Adrenal gland (tissue), 12 donors: ENCODE measurements around the gene PITPNB. TPM values are rescaled to one million over a fixed set of nuclear protein-coding genes. Genes with fewer than 3 reads are reported as not detected.

Experiments used
- DNase-seq, 7 donors: peaks; one replicate each; pipeline ENCODE4 v3.0.0-alpha.2; 2019 to 2020
- H3K27ac ChIP-seq, 5 donors: fragments of 200-600 bp; sonication (generic) in 4 of 5; 1 replicate in 3 of 5; 2 replicates in 2 of 5; pipeline versions ENCODE4 v1.5.1 to v1.8.0; 2016 to 2020; ENCODE audit warnings: mild to moderate bottlenecking in 1 of 5
- H3K27me3 ChIP-seq: fragments of 200-600 bp; 2 replicates; pipeline ENCODE4 v1.8.0; 2021
- H3K36me3 ChIP-seq, 2 donors: fragments of 200-600 bp; replicated peaks in 1 of 2; 1 replicate in 1 of 2; 2 replicates in 1 of 2; pipeline versions ENCODE4 v1.5.1 to v1.8.0; 2018 to 2022
- H3K4me1 ChIP-seq, 2 donors: fragments of 200-600 bp; replicated peaks in 1 of 2; 1 replicate in 1 of 2; 2 replicates in 1 of 2; pipeline versions ENCODE4 v1.5.1 to v1.8.0; 2018 to 2021
- H3K4me3 ChIP-seq, 4 donors: fragments of 200-600 bp; sonication (generic) in 3 of 4; one replicate each; pipeline ENCODE4 v1.5.1; 2016 to 2018
- H3K9me3 ChIP-seq, 3 donors: fragments of 200-600 bp; sonication (generic) in 1 of 3; replicated peaks in 1 of 3; 1 replicate in 2 of 3; 2 replicates in 1 of 3; pipeline versions ENCODE4 v1.5.1 to v1.8.0; 2016 to 2021
- CTCF ChIP-seq, 6 experiments: fragments of 450-650 bp in 4 of 6; fragments of 200-600 bp in 2 of 6; sonication (generic) in 1 of 6; IDR thresholded peaks; 1 replicate in 5 of 6; 2 replicates in 1 of 6; pipeline versions ENCODE4 v1.5.1 to v1.8.0; 2016 to 2021; ENCODE audit warnings: antibody characterized with exemption in 6 of 6, mild to moderate bottlenecking in 2 of 6, moderate library complexity in 1 of 6
- POLR2A ChIP-seq, 2 donors: fragments of 450-650 bp; IDR thresholded peaks; one replicate each; pipeline ENCODE4 v1.6.1; 2017; ENCODE audit warnings: antibody characterized with exemption in 2 of 2, mild to moderate bottlenecking in 2 of 2, moderate library complexity in 1 of 2
- WGBS, 4 donors: extraction: QIAGEN DNeasy Blood & Tissue Kit in 2 of 4; methylation state at CpG; one replicate each; pipeline versions ENCODE4 v1.1.5 to v1.1.7; 2013 to 2017; 5-methylcytosine and 5-hydroxymethylcytosine counted together
- intact Hi-C, 2 donors: fragments of 100-400 bp; cut with DNase I; formaldehyde crosslinking; loops; one replicate each; pipeline versions ENCODE4 v1.14.1 to v1.15.0; 2022 to 2023
- polyA plus RNA-seq, 3 donors: library from polyadenylated mRNA; stranded (reverse); fragments of 200-250 nt in 2 of 3; fragments of 350-450 nt in 1 of 3; fragmentation: Illumina TruSeq in 1 of 3; extraction: RNeasy Lipid Tissue Mini Kit (QIAGEN cat#74804) in 1 of 3; gene quantifications; one replicate each; pipeline ENCODE4 v1.2.3, GENCODE V29; 2013 to 2014
- total RNA-seq, 9 donors: library from RNA; depleted of rRNA in 4 of 9; stranded (reverse); fragments of >200 nt in 4 of 9; fragments of 120-200 nt in 1 of 9; fragmentation: NEBNext Ultra II Directional in 1 of 9; extraction: Animal tissue kit (Norgen Biotek cat#: 25700) in 1 of 9; gene quantifications; one replicate each; pipeline versions ENCODE4 v1.1.0 to v1.2.4, GENCODE V29; 2013 to 2023
- donor health status: healthy with polysubstance abuse.
- donor health status: Bipolar disorder and iron deficiency.
- donor health status: DM: yes; HTN: yes; CAD: no.
- donor health status: DM: no; HTN: no; CAD: no.
- donor health status: DM: no; HTN: no; CAD: no.
- donor health status: DM: yes; HTN: yes; CAD: no.

The PITPNB gene
- total and polyA plus RNA-seq, 12 donors, result 16.8 to 69.0 (median 27.6) TPM

- H3K27me3 ChIP-seq, result no peaks in the 10 kb centered on the region
- intact Hi-C loops, result no loop called here
- peak overlapping the region in 1 of 5 donors; percentile 61 for H3K27ac ChIP-seq
- WGBS, 4 donors, result 60 to 65% (median 62%) methylated on average over 16 to 17 of the region's 17 CpGs
- no peaks in the 10 kb centered on the region for H3K36me3 ChIP-seq
- H3K4me3 ChIP-seq, result no peak overlapping the region
- no peaks in the 10 kb centered on the region for H3K9me3 ChIP-seq
- DNase-seq, result no peak
- no peaks in the 10 kb centered on the region for H3K4me1 ChIP-seq
- no peak for TF ChIP-seq CTCF (IDR thresholded peaks at IDR 0.05)
- no peak for TF ChIP-seq POLR2A (IDR thresholded peaks at IDR 0.05)
Measured at GRCh38 chr22:27809700-27810608, 109.1 kb downstream of the PITPNB start.

- H3K27ac ChIP-seq, result no peak overlapping the region
- no peaks in the 10 kb centered on the region for H3K4me1 ChIP-seq
- no peaks in the 10 kb centered on the region for H3K27me3 ChIP-seq
- intact Hi-C loops, result no loop called here
- H3K4me3 ChIP-seq, result no peak overlapping the region
- peak in 1 of 7 donors; percentile 13 for DNase-seq
- H3K9me3 ChIP-seq, result no peaks in the 10 kb centered on the region
- H3K36me3 ChIP-seq, result no peaks in the 10 kb centered on the region
- TF ChIP-seq CTCF (IDR thresholded peaks at IDR 0.05) (no peak), POLR2A (IDR thresholded peaks at IDR 0.05) (no peak)
- 57 to 80% (median 59%) methylated on average over 1 to 5 of the region's 5 CpGs for WGBS, 4 donors
Measured at GRCh38 chr22:27809226-27809603, 109.8 kb downstream of the PITPNB start.

GRCh38 chr22:27808451-27809225 lies 110.4 kb downstream of the PITPNB start:
- Histone ChIP-seq H3K36me3 (no peaks in the 10 kb centered on the region), H3K27ac (no peak overlapping the region), H3K4me1 (no peaks in the 10 kb centered on the region), H3K4me3 (no peak overlapping the region), H3K27me3 (no peaks in the 10 kb centered on the region), H3K9me3 (no peaks in the 10 kb centered on the region)
- intact Hi-C loops, result no loop called here
- TF ChIP-seq POLR2A (IDR thresholded peaks at IDR 0.05), result no peak
- TF ChIP-seq CTCF (IDR thresholded peaks at IDR 0.05), result no peak
- 75 to 86% (median 84%) methylated on average over 18 of the region's 18 CpGs for WGBS, 4 donors
- DNase-seq, result no peak

GRCh38 chr22:27805841-27806240 lies 113.2 kb downstream of the PITPNB start:
- 82 to 91% (median 90%) methylated on average over 5 to 7 of the region's 7 CpGs for WGBS, 4 donors
- DNase-seq, result no peak
- intact Hi-C loops, result no loop called here
- Histone ChIP-seq H3K36me3 (no peaks in the 10 kb centered on the region), H3K27ac (no peak overlapping the region), H3K9me3 (no peaks in the 10 kb centered on the region), H3K4me1 (peaks cover 0 to 10% of the 10 kb centered on the region in 2 donors), H3K4me3 (no peak overlapping the region), H3K27me3 (peaks cover 1% of the 10 kb centered on the region)
- no peak for TF ChIP-seq POLR2A (IDR thresholded peaks at IDR 0.05)
